HK-2 (cell line): ENCODE measurements around the gene CRIM1.

Experiments
- DNase-seq: peaks from one replicate; pipeline ENCODE4 v3.0.0-alpha.2; 2018; ENCODE audit not compliant: unreplicated experiment

The CRIM1 gene

GRCh38 chr2:36578343-36579296, 223.0 kb downstream of the CRIM1 start:
- no peak for DNase-seq

GRCh38 chr2:36579297-36579664, 223.7 kb downstream of the CRIM1 start:
- DNase-seq = no peak

- no peak for DNase-seq
These were observed 227.0 kb downstream of the CRIM1 start for GRCh38 chr2:36582538-36582937.

- DNase-seq = no peak
These were observed 227.4 kb downstream of the CRIM1 start for GRCh38 chr2:36582951-36583350.

- no peak for DNase-seq
These were observed 228.7 kb downstream of the CRIM1 start for GRCh38 chr2:36584148-36584794.

- no peak for DNase-seq
These were observed 231.1 kb downstream of the CRIM1 start for GRCh38 chr2:36586672-36587071.

GRCh38 chr2:36587101-36587500, 231.5 kb downstream of the CRIM1 start:
- DNase-seq = no peak

- no peak for DNase-seq
These were observed 232.0 kb downstream of the CRIM1 start for GRCh38 chr2:36587556-36587955.

- DNase-seq = no peak
These were observed 233.7 kb downstream of the CRIM1 start for GRCh38 chr2:36589230-36589630.

- no peak for DNase-seq
These were observed 239.3 kb downstream of the CRIM1 start for GRCh38 chr2:36594849-36595248.

- DNase-seq = no peak
These were observed 240.8 kb downstream of the CRIM1 start for GRCh38 chr2:36596397-36596796.

GRCh38 chr2:36597003-36597531, 241.5 kb downstream of the CRIM1 start:
- peak; percentile 2 for DNase-seq

GRCh38 chr2:36597532-36598377, 242.2 kb downstream of the CRIM1 start, which contains the start of gene FEZ2:
Gene FEZ2 (minus strand): TSS chr2:36598168. CDS start chr2:36598142, 26 bp downstream.
- DNase-seq = peak; percentile 80
